ENCODE data around the gene SCN7A.

SCN7A gene

GRCh38 chr2:166388481-166389070 is 105.5 kb downstream of the SCN7A start:
- H3K36me3 ChIP-seq (ENCODE audit: control insufficient read depth, insufficient read depth, low read length, severe bottlenecking), result no peaks in the 10 kb centered on the region
- H3K4me3 ChIP-seq (ENCODE audit: low read length), result no peak overlapping the region
- no peaks in the 10 kb centered on the region for H3K27me3 ChIP-seq (replicated peaks; ENCODE audit: control insufficient read depth, insufficient read depth, low read length)
- H3K4me1 ChIP-seq (ENCODE audit: control insufficient read depth, insufficient read depth, low read length), result no peaks in the 10 kb centered on the region
- no peak overlapping the region for H3K9ac ChIP-seq (ENCODE audit: low read length)
- H3K9me3 ChIP-seq (ENCODE audit: control insufficient read depth, low read length), result no peaks in the 10 kb centered on the region
- DNase-seq (ENCODE audit: low read depth), result no peak

GRCh38 chr2:166385313-166385712 is 108.7 kb downstream of the SCN7A start:
- Histone ChIP-seq H3K4me3 (ENCODE audit: low read length) (no peak overlapping the region), H3K9me3 (ENCODE audit: control insufficient read depth, low read length) (no peaks in the 10 kb centered on the region), H3K27me3 (replicated peaks; ENCODE audit: control insufficient read depth, insufficient read depth, low read length) (no peaks in the 10 kb centered on the region), H3K4me1 (ENCODE audit: control insufficient read depth, insufficient read depth, low read length) (no peaks in the 10 kb centered on the region), H3K9ac (ENCODE audit: low read length) (no peak overlapping the region), H3K36me3 (ENCODE audit: control insufficient read depth, insufficient read depth, low read length, severe bottlenecking) (no peaks in the 10 kb centered on the region)
- no peak for DNase-seq (ENCODE audit: low read depth)

- peak; percentile 77 for DNase-seq (ENCODE audit: low read depth)
- Histone ChIP-seq H3K4me3 (ENCODE audit: low read length) (no peak overlapping the region), H3K4me1 (ENCODE audit: control insufficient read depth, insufficient read depth, low read length) (no peaks in the 10 kb centered on the region), H3K9ac (ENCODE audit: low read length) (no peak overlapping the region), H3K27me3 (replicated peaks; ENCODE audit: control insufficient read depth, insufficient read depth, low read length) (no peaks in the 10 kb centered on the region), H3K9me3 (ENCODE audit: control insufficient read depth, low read length) (no peaks in the 10 kb centered on the region), H3K36me3 (ENCODE audit: control insufficient read depth, insufficient read depth, low read length, severe bottlenecking) (no peaks in the 10 kb centered on the region)
Observed at GRCh38 chr2:166384774-166385173, 109.3 kb downstream of the SCN7A start.

DNA sequence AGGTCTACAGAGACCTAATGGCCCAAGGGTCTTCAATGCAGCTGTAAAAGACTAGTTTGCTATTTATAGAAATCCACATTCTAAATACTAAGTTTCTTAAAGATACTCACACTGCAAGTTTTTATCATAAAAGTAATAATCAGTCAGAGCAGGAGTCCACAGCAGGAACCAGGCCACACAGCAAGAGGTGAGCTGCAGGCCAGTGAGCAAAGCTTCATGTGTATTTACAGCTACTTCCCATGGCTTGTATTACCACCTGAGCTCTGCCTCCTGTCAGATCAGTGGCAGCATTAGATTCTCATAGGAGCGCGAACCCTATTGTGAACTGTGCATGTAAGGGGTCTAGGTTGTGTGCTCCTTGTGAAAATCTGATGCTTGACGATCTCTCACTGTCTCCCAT is 111.6 kb downstream of the SCN7A start:
- no peaks in the 10 kb centered on the region for H3K36me3 ChIP-seq (ENCODE audit: control insufficient read depth, insufficient read depth, low read length, severe bottlenecking)
- H3K9ac ChIP-seq (ENCODE audit: low read length), result no peak overlapping the region
- H3K4me1 ChIP-seq (ENCODE audit: control insufficient read depth, insufficient read depth, low read length), result no peaks in the 10 kb centered on the region
- no peaks in the 10 kb centered on the region for H3K27me3 ChIP-seq (replicated peaks; ENCODE audit: control insufficient read depth, insufficient read depth, low read length)
- no peaks in the 10 kb centered on the region for H3K9me3 ChIP-seq (ENCODE audit: control insufficient read depth, low read length)
- no peak overlapping the region for H3K4me3 ChIP-seq (ENCODE audit: low read length)
- no peak for DNase-seq (ENCODE audit: low read depth)

GRCh38 chr2:166380615-166381014 is 113.4 kb downstream of the SCN7A start:
- H3K27me3 ChIP-seq (replicated peaks; ENCODE audit: control insufficient read depth, insufficient read depth, low read length), result no peaks in the 10 kb centered on the region
- H3K36me3 ChIP-seq (ENCODE audit: control insufficient read depth, insufficient read depth, low read length, severe bottlenecking), result no peaks in the 10 kb centered on the region
- H3K9me3 ChIP-seq (ENCODE audit: control insufficient read depth, low read length), result no peaks in the 10 kb centered on the region
- no peak overlapping the region for H3K9ac ChIP-seq (ENCODE audit: low read length)
- H3K4me1 ChIP-seq (ENCODE audit: control insufficient read depth, insufficient read depth, low read length), result peaks cover 4% of the 10 kb centered on the region
- no peak for DNase-seq (ENCODE audit: low read depth)
- no peak overlapping the region for H3K4me3 ChIP-seq (ENCODE audit: low read length)

DNA sequence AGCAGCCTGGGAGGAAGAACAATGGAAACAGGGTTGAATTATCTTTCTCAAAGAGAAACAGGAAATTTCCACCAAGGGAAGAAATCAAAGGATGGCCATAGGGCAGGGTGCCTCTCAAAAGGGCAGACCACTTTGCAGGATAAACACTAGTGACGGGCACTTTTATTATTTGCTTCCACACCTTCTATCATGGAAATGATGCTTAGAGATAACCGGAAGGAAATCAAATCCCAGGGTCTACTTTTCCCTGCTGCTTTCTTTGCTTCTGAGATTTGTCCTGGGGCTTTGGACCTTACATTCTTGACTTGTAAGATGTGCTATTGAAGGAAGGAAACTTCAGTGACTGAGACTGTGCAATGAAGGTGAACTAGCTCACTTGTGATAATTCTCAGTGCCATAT is 117.2 kb downstream of the SCN7A start:
- no peak for DNase-seq (ENCODE audit: low read depth)
- H3K4me3 ChIP-seq (ENCODE audit: low read length), result no peak overlapping the region
- no peaks in the 10 kb centered on the region for H3K9me3 ChIP-seq (ENCODE audit: control insufficient read depth, low read length)
- H3K9ac ChIP-seq (ENCODE audit: low read length), result no peak overlapping the region
- H3K27me3 ChIP-seq (replicated peaks; ENCODE audit: control insufficient read depth, insufficient read depth, low read length), result peaks cover 7% of the 10 kb centered on the region
- H3K36me3 ChIP-seq (ENCODE audit: control insufficient read depth, insufficient read depth, low read length, severe bottlenecking), result no peaks in the 10 kb centered on the region
- peaks cover 11% of the 10 kb centered on the region for H3K4me1 ChIP-seq (ENCODE audit: control insufficient read depth, insufficient read depth, low read length)

DNA sequence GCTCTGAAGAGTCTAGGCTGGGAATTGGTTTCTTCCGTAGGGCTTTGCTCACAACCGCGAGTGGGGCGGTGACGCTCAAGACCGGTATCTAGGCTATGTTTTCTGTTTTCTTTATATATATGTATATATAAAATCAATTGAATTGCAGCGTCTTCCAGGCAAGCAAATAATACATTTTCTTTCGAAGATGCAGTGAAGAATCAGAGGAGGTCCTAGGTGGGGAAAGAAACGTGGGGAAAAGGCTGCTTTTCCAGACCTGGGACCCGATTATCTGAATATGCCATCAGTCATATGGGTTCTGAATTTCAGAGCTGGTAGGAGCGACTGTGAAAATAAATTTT is 117.6 kb downstream of the SCN7A start:
- Histone ChIP-seq H3K27me3 (replicated peaks; ENCODE audit: control insufficient read depth, insufficient read depth, low read length) (peaks cover 7% of the 10 kb centered on the region), H3K4me1 (ENCODE audit: control insufficient read depth, insufficient read depth, low read length) (peaks cover 11% of the 10 kb centered on the region), H3K36me3 (ENCODE audit: control insufficient read depth, insufficient read depth, low read length, severe bottlenecking) (no peaks in the 10 kb centered on the region), H3K4me3 (ENCODE audit: low read length) (peak overlapping the region; percentile 79), H3K9ac (ENCODE audit: low read length) (peak overlapping the region; percentile 27), H3K9me3 (ENCODE audit: control insufficient read depth, low read length) (no peaks in the 10 kb centered on the region)
- DNase-seq (ENCODE audit: low read depth), result no peak

- H3K36me3 ChIP-seq (ENCODE audit: control insufficient read depth, insufficient read depth, low read length, severe bottlenecking), result no peaks in the 10 kb centered on the region
- H3K4me1 ChIP-seq (ENCODE audit: control insufficient read depth, insufficient read depth, low read length), result peaks cover 11% of the 10 kb centered on the region
- peak within 1 kb of the TSS; percentile 27 for H3K9ac ChIP-seq (ENCODE audit: low read length)
- peak within 1 kb of the TSS; percentile 79 for H3K4me3 ChIP-seq (ENCODE audit: low read length)
- H3K27me3 ChIP-seq (replicated peaks; ENCODE audit: control insufficient read depth, insufficient read depth, low read length), result peaks cover 7% of the 10 kb centered on the region
- H3K9me3 ChIP-seq (ENCODE audit: control insufficient read depth, low read length), result no peaks in the 10 kb centered on the region
- peak; percentile 93 for DNase-seq (ENCODE audit: low read depth)
Observed at GRCh38 chr2:166375736-166376487, 118.1 kb downstream of the SCN7A start, which contains the start of gene SCN9A. SCN9A (minus strand) TSS chr2:166375944; CDS start chr2:166311756, 64,188 bp downstream.

GRCh38 chr2:166375195-166375735 is 118.8 kb downstream of the SCN7A start:
- Histone ChIP-seq H3K36me3 (ENCODE audit: control insufficient read depth, insufficient read depth, low read length, severe bottlenecking) (no peaks in the 10 kb centered on the region), H3K9ac (ENCODE audit: low read length) (no peak overlapping the region), H3K9me3 (ENCODE audit: control insufficient read depth, low read length) (no peaks in the 10 kb centered on the region), H3K4me3 (ENCODE audit: low read length) (peak overlapping the region; percentile 79), H3K4me1 (ENCODE audit: control insufficient read depth, insufficient read depth, low read length) (peaks cover 11% of the 10 kb centered on the region), H3K27me3 (replicated peaks; ENCODE audit: control insufficient read depth, insufficient read depth, low read length) (peaks cover 7% of the 10 kb centered on the region)
- DNase-seq (ENCODE audit: low read depth), result peak; percentile 55

DNA sequence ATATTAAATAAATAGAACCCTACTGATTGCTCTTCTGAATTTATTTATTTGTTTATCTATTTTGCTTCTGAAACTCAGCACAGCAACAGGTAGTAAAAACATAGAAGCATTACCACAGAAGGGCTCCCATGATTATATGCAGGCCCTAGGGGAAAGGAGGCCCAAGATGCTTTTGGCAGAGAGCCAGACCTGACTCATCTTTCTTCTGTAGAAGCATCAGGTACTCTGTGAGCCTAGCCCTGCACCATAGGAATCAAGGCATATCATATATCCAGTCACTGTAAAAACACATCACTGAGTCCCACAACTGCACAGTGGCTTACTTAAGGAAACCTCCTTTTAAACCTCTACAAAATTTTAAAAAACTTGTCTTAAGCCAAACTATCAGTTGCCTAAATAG is 120.1 kb downstream of the SCN7A start:
- Histone ChIP-seq H3K9ac (ENCODE audit: low read length) (no peak overlapping the region), H3K27me3 (replicated peaks; ENCODE audit: control insufficient read depth, insufficient read depth, low read length) (peaks cover 7% of the 10 kb centered on the region), H3K9me3 (ENCODE audit: control insufficient read depth, low read length) (no peaks in the 10 kb centered on the region), H3K4me1 (ENCODE audit: control insufficient read depth, insufficient read depth, low read length) (peaks cover 11% of the 10 kb centered on the region), H3K36me3 (ENCODE audit: control insufficient read depth, insufficient read depth, low read length, severe bottlenecking) (no peaks in the 10 kb centered on the region), H3K4me3 (ENCODE audit: low read length) (no peak overlapping the region)
- DNase-seq (ENCODE audit: low read depth), result peak; percentile 74

DNA sequence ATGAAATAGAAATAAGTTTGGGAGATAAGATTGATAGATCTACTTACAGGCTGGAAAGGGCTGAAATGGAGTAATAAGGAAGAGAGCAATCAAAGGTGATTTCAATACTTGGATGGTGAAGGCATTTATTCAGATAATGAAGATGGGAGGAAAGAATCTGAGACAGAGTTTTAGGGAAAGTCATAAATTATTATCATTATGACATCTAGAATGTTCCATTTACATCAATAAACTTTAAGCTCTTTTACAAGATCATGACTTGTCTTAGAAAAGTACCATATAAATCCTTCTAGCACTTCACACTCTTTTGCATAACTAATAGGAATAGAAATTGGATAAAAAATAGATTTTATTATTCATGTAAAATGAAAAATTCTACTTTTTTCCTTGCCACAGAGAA is 120.5 kb downstream of the SCN7A start:
- H3K4me3 ChIP-seq (ENCODE audit: low read length), result no peak overlapping the region
- no peak overlapping the region for H3K9ac ChIP-seq (ENCODE audit: low read length)
- H3K4me1 ChIP-seq (ENCODE audit: control insufficient read depth, insufficient read depth, low read length), result peaks cover 11% of the 10 kb centered on the region
- no peaks in the 10 kb centered on the region for H3K9me3 ChIP-seq (ENCODE audit: control insufficient read depth, low read length)
- H3K27me3 ChIP-seq (replicated peaks; ENCODE audit: control insufficient read depth, insufficient read depth, low read length), result peaks cover 7% of the 10 kb centered on the region
- no peak for DNase-seq (ENCODE audit: low read depth)
- no peaks in the 10 kb centered on the region for H3K36me3 ChIP-seq (ENCODE audit: control insufficient read depth, insufficient read depth, low read length, severe bottlenecking)
